ENCODE data around the gene FOXK2. TPM values are rescaled to one million over a fixed set of nuclear protein-coding genes. Genes with fewer than 3 reads are reported as not detected.

FOXK2 gene
- total and polyA plus RNA-seq, 7 experiments from 2014 or later = 4.2 to 67.1 (median 42.3) TPM

DNA sequence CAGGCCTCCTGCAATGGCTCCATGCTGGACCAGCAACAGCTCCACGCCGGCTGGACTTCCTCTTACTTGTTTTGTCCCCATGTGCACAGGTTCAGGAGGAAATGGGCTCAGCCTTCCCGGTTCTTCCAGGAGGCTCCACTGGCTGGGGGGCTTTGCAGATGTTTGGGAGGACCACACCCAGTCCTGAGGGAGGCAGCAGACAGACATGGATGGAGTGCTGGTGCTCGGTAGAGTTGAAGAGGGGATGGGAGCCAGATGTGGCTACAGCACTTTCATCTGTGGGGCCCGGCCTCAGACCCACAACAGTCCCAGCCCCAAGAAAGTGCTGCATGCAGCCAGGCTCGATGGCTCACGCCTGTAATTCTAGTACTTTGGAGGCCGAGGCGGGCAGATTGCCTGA, 39.2 kb upstream of the FOXK2 start:
- ChIA-PET POLR2A (interaction anchor here (1.8 kb wide), 1 partner anchor 22 kb away, joined by 5 read pairs; the partner anchor contains the start of gene NARF), CTCF (no interaction called here)
- Histone ChIP-seq H3K4me3 (ENCODE audit: low read length) (no peak overlapping the region), H3K9me3 (ENCODE audit: control insufficient read depth in 2 of 3, low read length in 3 of 3) (no peaks in the 10 kb centered on the region), H3K27ac (ENCODE audit: low read depth, low read length) (no peak overlapping the region), H3K27me3 (ENCODE audit: control insufficient read depth in 2 of 2, insufficient read depth in 2 of 2, low read length in 2 of 2) (no peaks in the 10 kb centered on the region), H3K4me1 (ENCODE audit: control insufficient read depth in 2 of 2, insufficient read depth in 2 of 2, low read length in 2 of 2) (no peaks in the 10 kb centered on the region), H3K36me3 (ENCODE audit: control insufficient read depth in 2 of 3, insufficient read depth in 3 of 3, low read length in 3 of 3) (peaks cover 0 to 85% (median 16%) of the 10 kb centered on the region in 3 experiments)
- no peak for ATAC-seq
- DNase-seq = no peak
- Mint-ChIP-seq H3K9me3 (peaks cover 0 to 1% (median 0%) of the 10 kb centered on the region in 11 donors), H3K36me3 (peaks cover 3 to 38% (median 13%) of the 10 kb centered on the region in 5 donors), H3K4me1 (peaks cover 0 to 34% (median 2%) of the 10 kb centered on the region in 7 donors), H3K27ac (no peak overlapping the region), H3K4me3 (no peak overlapping the region), H3K27me3 (no peaks in the 10 kb centered on the region)
- intact Hi-C loops (cut with micrococcal nuclease) = loop anchor here in 1 of 2 donors (2.0 kb wide), 1 partner anchor 70 kb away; no protein-coding TSS in a partner anchor

DNA sequence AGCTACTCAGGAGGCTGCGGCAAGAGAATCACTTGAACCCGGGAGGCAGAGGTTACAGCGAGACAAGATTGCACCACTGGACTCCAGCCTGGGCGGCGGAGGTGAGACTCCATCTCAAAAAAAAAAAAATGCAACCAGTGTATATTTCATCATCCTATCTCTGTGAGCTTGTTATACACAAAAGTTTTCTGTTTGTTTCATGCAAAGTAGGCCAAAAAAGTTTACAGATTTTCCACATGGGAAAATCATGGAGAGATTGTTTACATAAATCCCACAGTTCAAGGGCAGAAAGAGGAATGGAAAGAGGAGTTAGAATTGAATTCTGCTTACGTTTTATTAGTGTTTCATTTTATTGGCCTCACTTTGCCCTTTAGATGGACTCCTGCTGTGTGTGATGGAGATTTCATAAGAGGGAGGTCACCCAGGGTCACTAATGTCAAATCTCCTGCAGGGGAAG, 36.3 kb upstream of the FOXK2 start:
- H3K36me3 Mint-ChIP-seq = peaks cover 3 to 48% (median 13%) of the 10 kb centered on the region in 5 donors
- ATAC-seq (no peak), DNase-seq (no peak)
- no peak overlapping the region for H3K4me3 Mint-ChIP-seq
- ChIA-PET CTCF (no interaction called here), POLR2A (no interaction called here)
- H3K27me3 Mint-ChIP-seq = no peaks in the 10 kb centered on the region
- no peak overlapping the region for H3K4me3 ChIP-seq (ENCODE audit: low read length)
- H3K9me3 Mint-ChIP-seq = peaks cover 0 to 1% (median 0%) of the 10 kb centered on the region in 11 donors
- no peaks in the 10 kb centered on the region for H3K9me3 ChIP-seq (ENCODE audit: control insufficient read depth in 2 of 3, low read length in 3 of 3)
- no peaks in the 10 kb centered on the region for H3K27me3 ChIP-seq (ENCODE audit: control insufficient read depth in 2 of 2, insufficient read depth in 2 of 2, low read length in 2 of 2)
- H3K36me3 ChIP-seq (ENCODE audit: control insufficient read depth in 2 of 3, insufficient read depth in 3 of 3, low read length in 3 of 3) = peaks cover 0 to 96% (median 16%) of the 10 kb centered on the region in 3 experiments
- H3K27ac ChIP-seq (ENCODE audit: low read depth, low read length) = no peak overlapping the region
- H3K4me1 ChIP-seq (ENCODE audit: control insufficient read depth in 2 of 2, insufficient read depth in 2 of 2, low read length in 2 of 2) = peaks cover 0 to 7% of the 10 kb centered on the region in 2 donors
- peaks cover 0 to 42% (median 9%) of the 10 kb centered on the region in 7 donors for H3K4me1 Mint-ChIP-seq
- H3K27ac Mint-ChIP-seq = no peak overlapping the region
- intact Hi-C loops (cut with micrococcal nuclease) = no loop called here

DNA sequence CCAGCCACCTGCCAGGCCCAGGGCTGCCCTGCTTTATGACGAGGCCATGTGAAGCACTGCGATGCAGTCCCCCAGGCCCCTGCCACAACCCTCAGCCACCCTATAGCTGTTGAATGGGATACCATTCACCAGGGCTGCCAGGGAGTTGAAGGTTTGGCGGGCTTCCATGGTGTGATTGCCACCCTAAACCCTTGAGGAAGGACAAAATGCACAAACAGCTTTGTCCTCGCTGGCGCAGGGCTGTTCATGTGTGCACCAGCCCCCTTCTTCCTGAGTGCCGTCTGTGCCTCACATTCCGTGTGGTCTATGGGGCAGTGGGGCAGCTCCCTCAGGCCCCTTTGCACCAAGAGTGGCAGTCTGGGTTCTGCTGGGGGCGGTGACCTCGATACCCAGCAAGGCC, 35.7 kb upstream of the FOXK2 start:
- CTCF ChIA-PET = no interaction called here
- intact Hi-C loops (cut with micrococcal nuclease) = no loop called here
- H3K27me3 Mint-ChIP-seq = no peaks in the 10 kb centered on the region
- Histone ChIP-seq H3K36me3 (ENCODE audit: control insufficient read depth in 2 of 3, insufficient read depth in 3 of 3, low read length in 3 of 3) (peaks cover 0 to 90% (median 15%) of the 10 kb centered on the region in 3 experiments), H3K9me3 (ENCODE audit: control insufficient read depth in 2 of 3, low read length in 3 of 3) (no peaks in the 10 kb centered on the region), H3K27ac (ENCODE audit: low read depth, low read length) (no peak overlapping the region), H3K27me3 (ENCODE audit: control insufficient read depth in 2 of 2, insufficient read depth in 2 of 2, low read length in 2 of 2) (no peaks in the 10 kb centered on the region), H3K4me3 (ENCODE audit: low read length) (no peak overlapping the region), H3K4me1 (ENCODE audit: control insufficient read depth in 2 of 2, insufficient read depth in 2 of 2, low read length in 2 of 2) (peaks cover 0 to 7% of the 10 kb centered on the region in 2 donors)
- peaks cover 0 to 1% (median 0%) of the 10 kb centered on the region in 11 donors for H3K9me3 Mint-ChIP-seq
- POLR2A ChIA-PET = no interaction called here
- DNase-seq (no peak), ATAC-seq (no peak)
- peaks cover 0 to 40% (median 9%) of the 10 kb centered on the region in 7 donors for H3K4me1 Mint-ChIP-seq
- H3K4me3 Mint-ChIP-seq = no peak overlapping the region
- peaks cover 3 to 48% (median 13%) of the 10 kb centered on the region in 5 donors for H3K36me3 Mint-ChIP-seq
- H3K27ac Mint-ChIP-seq = no peak overlapping the region

DNA sequence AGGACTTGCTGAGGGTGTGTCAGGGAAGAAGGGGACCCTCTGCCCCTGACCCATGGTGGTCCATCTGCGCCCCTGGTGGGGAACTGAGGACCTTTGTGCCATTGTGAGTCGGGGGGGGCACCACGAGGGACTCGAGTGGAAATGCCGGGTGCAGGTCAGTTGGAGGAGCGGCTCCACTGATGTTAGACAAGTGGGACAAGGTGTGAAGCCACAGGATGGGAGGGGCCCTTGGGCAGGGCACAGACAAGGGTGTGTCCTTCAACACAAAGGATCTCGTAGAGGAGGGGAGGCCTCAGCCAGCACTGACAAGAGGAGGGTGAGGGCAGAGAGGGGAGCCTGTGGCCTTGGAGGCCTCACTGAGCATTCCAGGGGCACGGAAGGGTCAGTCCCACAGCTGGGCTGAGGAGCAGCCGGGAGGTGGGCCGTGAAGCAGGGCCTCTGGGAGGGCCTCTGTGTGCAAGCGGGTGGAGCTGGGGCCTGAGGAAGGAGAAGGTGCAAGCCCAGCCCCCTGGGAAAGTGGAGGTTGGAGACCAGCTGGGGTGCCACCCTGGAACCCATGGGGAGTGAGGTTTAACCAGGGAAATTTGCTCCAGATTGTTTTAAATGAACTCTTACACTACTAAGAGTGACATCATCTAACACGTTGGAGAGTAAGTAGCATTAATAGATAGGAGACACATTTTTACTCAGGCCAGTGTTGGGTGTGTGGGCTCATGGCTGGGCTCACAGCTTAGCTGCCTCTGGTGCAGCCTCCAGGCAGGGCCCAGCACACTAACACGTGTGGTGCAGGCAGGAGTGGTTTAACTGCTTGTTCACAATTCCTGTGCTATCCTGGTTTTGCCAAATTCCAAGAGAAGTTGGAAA, 33.1 kb upstream of the FOXK2 start:
- Histone ChIP-seq H3K27ac (ENCODE audit: low read depth, low read length) (peak overlapping the region; percentile 39), H3K4me3 (ENCODE audit: low read length) (no peak overlapping the region), H3K9me3 (ENCODE audit: control insufficient read depth in 2 of 3, low read length in 3 of 3) (no peaks in the 10 kb centered on the region), H3K4me1 (ENCODE audit: control insufficient read depth in 2 of 2, insufficient read depth in 2 of 2, low read length in 2 of 2) (peaks cover 0 to 7% of the 10 kb centered on the region in 2 donors), H3K27me3 (ENCODE audit: control insufficient read depth in 2 of 2, insufficient read depth in 2 of 2, low read length in 2 of 2) (no peaks in the 10 kb centered on the region), H3K36me3 (ENCODE audit: control insufficient read depth in 2 of 3, insufficient read depth in 3 of 3, low read length in 3 of 3) (peaks cover 0 to 71% (median 6%) of the 10 kb centered on the region in 3 experiments)
- H3K36me3 Mint-ChIP-seq = peaks cover 0 to 39% (median 13%) of the 10 kb centered on the region in 5 donors
- H3K27me3 Mint-ChIP-seq = no peaks in the 10 kb centered on the region
- CTCF ChIA-PET = no interaction called here
- DNase-seq = no peak
- no peak for ATAC-seq
- peak overlapping the region in 8 of 9 donors; percentile 32 to 84 (median 74) for H3K27ac Mint-ChIP-seq
- peaks cover 0 to 37% (median 8%) of the 10 kb centered on the region in 7 donors for H3K4me1 Mint-ChIP-seq
- no peaks in the 10 kb centered on the region for H3K9me3 Mint-ChIP-seq
- POLR2A ChIA-PET = no interaction called here
- peak overlapping the region in 1 of 10 donors; percentile 54 for H3K4me3 Mint-ChIP-seq
- intact Hi-C loops (cut with micrococcal nuclease) = no loop called here

DNA sequence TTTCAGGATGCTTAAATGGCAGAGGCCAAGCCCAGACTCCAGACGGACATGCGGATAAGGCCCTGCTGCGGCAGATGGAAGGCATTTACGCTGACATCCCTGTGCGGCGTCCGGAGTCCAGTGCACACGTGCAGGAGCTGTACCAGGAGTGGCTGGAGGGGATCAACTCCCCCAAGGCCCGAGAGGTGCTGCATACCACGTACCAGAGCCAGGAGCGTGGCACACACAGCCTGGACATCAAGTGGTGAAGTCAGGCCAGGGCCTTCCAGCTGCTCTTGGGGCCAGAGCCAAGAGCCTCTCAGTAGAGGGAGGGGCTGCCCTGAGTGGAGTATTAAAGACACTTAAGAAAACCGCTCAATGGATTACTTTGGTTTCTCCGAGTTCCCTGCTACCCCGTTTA, 31.6 kb upstream of the FOXK2 start:
- Mint-ChIP-seq H3K27me3 (no peaks in the 10 kb centered on the region), H3K4me1 (peaks cover 0 to 32% (median 8%) of the 10 kb centered on the region in 7 donors), H3K27ac (peak overlapping the region in 1 of 9 donors; percentile 49), H3K4me3 (no peak overlapping the region), H3K36me3 (peaks cover 0 to 32% (median 4%) of the 10 kb centered on the region in 5 donors), H3K9me3 (no peaks in the 10 kb centered on the region)
- H3K36me3 ChIP-seq (ENCODE audit: control insufficient read depth in 2 of 3, insufficient read depth in 3 of 3, low read length in 3 of 3) = peaks cover 0 to 57% (median 3%) of the 10 kb centered on the region in 3 experiments
- H3K27ac ChIP-seq (ENCODE audit: low read depth, low read length) = no peak overlapping the region
- ChIA-PET CTCF (no interaction called here), POLR2A (no interaction called here)
- ATAC-seq (no peak), DNase-seq (no peak)
- peaks cover 0 to 7% of the 10 kb centered on the region in 2 donors for H3K4me1 ChIP-seq (ENCODE audit: control insufficient read depth in 2 of 2, insufficient read depth in 2 of 2, low read length in 2 of 2)
- no peaks in the 10 kb centered on the region for H3K27me3 ChIP-seq (ENCODE audit: control insufficient read depth in 2 of 2, insufficient read depth in 2 of 2, low read length in 2 of 2)
- no peak overlapping the region for H3K4me3 ChIP-seq (ENCODE audit: low read length)
- intact Hi-C loops (cut with micrococcal nuclease) = no loop called here
- H3K9me3 ChIP-seq (ENCODE audit: control insufficient read depth in 2 of 3, low read length in 3 of 3) = no peaks in the 10 kb centered on the region

DNA sequence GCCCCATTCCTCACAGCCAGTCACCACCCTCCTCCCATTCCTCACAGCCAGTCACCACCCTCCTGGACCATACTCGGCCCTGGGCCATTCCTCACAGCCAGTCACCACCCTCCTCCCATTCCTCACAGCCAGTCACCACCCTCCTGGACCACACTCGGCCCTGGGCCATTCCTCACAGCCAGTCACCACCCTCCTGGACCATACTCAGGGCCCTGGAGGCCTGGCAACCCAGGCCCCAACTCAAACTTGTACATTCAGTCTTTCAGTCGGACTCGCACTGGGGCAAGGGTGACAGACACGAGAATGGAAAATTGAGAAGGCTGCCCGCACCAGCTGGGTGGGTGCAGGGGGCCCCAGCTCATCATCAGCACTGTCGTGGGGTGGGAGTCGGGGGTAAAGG, 30.4 kb upstream of the FOXK2 start:
- ATAC-seq (no peak), DNase-seq (no peak)
- Histone ChIP-seq H3K9me3 (ENCODE audit: control insufficient read depth in 2 of 3, low read length in 3 of 3) (no peaks in the 10 kb centered on the region), H3K36me3 (ENCODE audit: control insufficient read depth in 2 of 3, insufficient read depth in 3 of 3, low read length in 3 of 3) (peaks cover 0 to 46% (median 3%) of the 10 kb centered on the region in 3 experiments), H3K4me1 (ENCODE audit: control insufficient read depth in 2 of 2, insufficient read depth in 2 of 2, low read length in 2 of 2) (peaks cover 0 to 7% of the 10 kb centered on the region in 2 donors), H3K27me3 (ENCODE audit: control insufficient read depth in 2 of 2, insufficient read depth in 2 of 2, low read length in 2 of 2) (no peaks in the 10 kb centered on the region), H3K4me3 (ENCODE audit: low read length) (no peak overlapping the region), H3K27ac (ENCODE audit: low read depth, low read length) (no peak overlapping the region)
- Mint-ChIP-seq H3K27ac (peak overlapping the region in 5 of 9 donors; percentile 8 to 64 (median 45)), H3K27me3 (no peaks in the 10 kb centered on the region), H3K4me3 (no peak overlapping the region), H3K9me3 (no peaks in the 10 kb centered on the region), H3K4me1 (peaks cover 0 to 36% (median 10%) of the 10 kb centered on the region in 7 donors), H3K36me3 (peaks cover 0 to 27% (median 4%) of the 10 kb centered on the region in 5 donors)
- intact Hi-C loops (cut with micrococcal nuclease) = no loop called here
- POLR2A ChIA-PET = interaction anchor here (0.9 kb wide), 1 partner anchor 15 kb away, joined by 4 read pairs; no protein-coding TSS in a partner anchor
- CTCF ChIA-PET = no interaction called here
